HG03108 (cell line): ENCODE measurements around the gene SHISA5.
A peak's percentile ranks its signal among the peaks of the same experiment; 100 is the strongest.
"Not testable (repeated sequence)": the region's sequence is repeated elsewhere in the genome, so short reads cannot be mapped to it uniquely, and the experiment has no call there.

Experiments
- ATAC-seq: cut with Tn5 transposase; IDR thresholded peaks from one replicate; pipeline ENCODE4 v1.9.1; 2021; ENCODE audit warnings: moderate library complexity; ENCODE audit not compliant: unreplicated experiment

Gene SHISA5

GRCh38 chr3:48521635-48522034 lies 17.7 kb upstream of the SHISA5 start:
- ATAC-seq = no peak

GRCh38 chr3:48519277-48519643 lies 15.3 kb upstream of the SHISA5 start:
- ATAC-seq = no peak

DNA sequence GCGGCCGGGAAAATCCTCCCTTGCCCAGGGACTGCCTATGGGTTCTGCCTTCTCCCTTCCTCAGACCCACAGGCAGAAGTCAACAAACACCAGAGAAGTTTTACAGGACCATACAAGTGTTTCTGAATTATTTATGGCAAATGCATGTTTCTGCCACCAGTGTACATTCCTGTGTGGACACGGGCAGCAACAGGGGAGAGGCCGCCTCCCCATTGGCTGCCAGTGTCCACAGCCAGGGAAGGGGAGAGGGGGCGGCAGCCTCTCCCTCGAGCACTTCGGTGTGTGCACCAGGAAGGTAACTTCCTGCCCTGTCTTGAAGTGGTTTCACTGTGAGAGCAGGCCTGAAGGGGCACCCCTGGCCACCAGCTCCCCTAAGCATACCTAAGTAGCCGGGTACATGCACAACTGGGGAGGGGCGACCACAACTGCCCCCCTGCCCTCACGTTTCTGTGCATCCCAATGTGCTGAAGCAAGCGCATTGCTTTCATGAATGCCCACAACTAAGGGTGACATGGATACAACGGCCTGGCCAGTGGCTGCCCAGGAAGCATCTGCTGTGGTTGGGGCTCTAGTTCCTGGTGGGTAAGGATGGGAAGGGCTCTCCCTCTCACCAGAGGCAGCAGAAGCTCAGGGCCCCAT lies 14.8 kb upstream of the SHISA5 start:
- no peak for ATAC-seq

DNA sequence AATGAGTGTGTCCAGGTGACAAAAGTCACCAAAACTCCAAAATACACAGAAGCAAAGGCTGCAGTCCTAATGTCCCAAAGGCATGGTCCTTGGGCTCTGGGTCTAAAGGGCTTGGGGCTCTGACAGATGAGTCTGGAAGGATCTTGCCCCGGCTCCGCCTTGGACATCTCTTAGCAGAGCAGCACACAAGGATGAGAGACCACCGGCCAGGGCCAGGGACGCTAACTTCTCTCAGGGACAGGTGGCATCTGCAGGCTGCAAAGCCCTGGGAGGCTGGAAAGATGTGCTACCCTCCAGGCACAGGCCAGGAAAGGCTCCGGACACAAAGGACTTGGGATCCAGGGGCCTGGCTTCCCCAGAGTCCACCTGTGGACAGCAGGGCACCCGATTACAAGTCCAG lies 14.1 kb upstream of the SHISA5 start:
- ATAC-seq = no peak

DNA sequence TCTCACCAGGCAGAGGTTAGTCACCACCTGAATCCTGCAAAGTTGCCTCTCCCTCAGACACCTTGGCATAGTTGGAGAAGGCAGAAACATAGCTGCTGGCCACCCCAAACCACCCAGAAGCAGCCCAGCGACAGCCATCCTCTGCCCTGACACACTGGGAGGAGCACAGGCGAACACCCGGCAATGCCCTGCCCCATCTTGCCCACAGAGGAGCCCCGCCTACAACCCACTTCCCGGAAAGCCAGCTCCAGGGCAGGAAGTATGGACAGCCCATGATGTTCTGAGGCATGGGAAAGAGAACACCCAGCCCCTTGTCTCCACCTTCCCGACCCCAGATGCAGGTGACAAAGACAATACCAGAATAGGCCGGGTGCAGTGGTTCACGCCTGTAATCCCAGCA lies 12.6 kb upstream of the SHISA5 start:
- no peak for ATAC-seq

- no peak for ATAC-seq
Measured at GRCh38 chr3:48514431-48515227, 10.7 kb upstream of the SHISA5 start.

GRCh38 chr3:48511551-48511950 lies 7.6 kb upstream of the SHISA5 start:
- no peak for ATAC-seq

- ATAC-seq = peak; percentile 66
Measured at GRCh38 chr3:48507256-48508061, 3.5 kb upstream of the SHISA5 start.

GRCh38 chr3:48505968-48506504 lies 2.1 kb upstream of the SHISA5 start:
- no peak for ATAC-seq

DNA sequence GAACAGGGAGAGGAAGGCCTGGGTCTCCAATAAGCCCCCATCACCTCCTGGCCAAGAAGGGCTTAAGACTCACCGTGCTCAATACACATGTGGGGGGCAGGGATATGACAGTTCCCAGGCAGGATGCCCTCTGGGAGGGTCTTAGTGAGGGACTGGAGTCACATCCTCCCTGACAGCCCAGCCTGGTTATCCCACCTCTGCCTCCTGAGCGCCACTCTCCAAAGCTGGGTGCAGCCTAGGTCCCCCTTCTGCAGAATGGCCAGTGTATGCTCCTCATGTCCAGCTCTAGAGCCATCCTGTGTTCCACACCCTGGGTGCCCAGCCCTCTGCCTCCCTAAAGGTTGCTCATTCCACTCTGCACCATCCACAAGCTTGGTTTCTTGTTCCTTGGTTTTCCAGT lies 1.2 kb upstream of the SHISA5 start:
- ATAC-seq = no peak

GRCh38 chr3:48503401-48504050 lies 448 bp downstream of the SHISA5 start:
- ATAC-seq = no peak

DNA sequence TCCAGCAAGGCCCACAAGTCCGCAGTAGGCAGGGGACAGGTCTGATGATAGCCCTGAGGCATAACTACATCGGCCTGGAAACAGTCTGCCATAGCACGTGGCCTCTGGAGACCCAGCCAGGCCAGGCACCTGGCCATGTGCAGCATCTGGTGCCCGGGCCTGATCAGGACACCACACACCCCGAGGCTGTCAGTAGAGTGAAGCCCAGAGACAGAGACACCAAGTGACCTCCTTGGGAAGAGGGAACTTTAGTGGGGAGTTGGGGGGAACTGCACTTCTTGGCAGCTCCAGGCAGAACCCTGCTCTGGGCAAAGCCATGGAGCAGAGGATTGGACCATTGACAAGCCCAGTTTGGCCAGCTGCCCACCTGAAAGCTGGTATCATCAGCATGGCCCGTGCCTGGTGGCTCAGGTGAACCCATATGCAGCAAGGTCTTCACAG lies 1.2 kb downstream of the SHISA5 start:
- ATAC-seq = no peak

GRCh38 chr3:48502121-48502520 lies 1.9 kb downstream of the SHISA5 start:
- no peak for ATAC-seq

DNA sequence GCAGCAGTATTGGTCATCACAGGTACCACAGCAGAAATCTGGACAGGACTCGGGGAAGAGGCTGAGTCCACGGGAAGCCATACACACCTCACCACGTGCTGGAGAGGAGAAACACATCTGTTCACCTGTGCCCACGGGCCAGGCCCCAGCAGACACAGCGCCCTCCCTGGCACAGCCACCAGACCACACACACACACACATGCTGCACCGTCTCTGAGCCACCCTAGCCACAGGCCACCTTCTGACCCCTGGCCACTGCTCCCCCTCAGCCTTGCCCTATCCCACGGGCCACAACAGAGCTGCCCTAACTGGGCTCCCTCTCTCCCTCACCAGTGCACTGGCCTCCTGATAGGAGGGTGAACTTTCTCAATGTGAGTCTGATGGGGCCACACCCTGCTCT lies 2.8 kb downstream of the SHISA5 start:
- no peak for ATAC-seq

DNA sequence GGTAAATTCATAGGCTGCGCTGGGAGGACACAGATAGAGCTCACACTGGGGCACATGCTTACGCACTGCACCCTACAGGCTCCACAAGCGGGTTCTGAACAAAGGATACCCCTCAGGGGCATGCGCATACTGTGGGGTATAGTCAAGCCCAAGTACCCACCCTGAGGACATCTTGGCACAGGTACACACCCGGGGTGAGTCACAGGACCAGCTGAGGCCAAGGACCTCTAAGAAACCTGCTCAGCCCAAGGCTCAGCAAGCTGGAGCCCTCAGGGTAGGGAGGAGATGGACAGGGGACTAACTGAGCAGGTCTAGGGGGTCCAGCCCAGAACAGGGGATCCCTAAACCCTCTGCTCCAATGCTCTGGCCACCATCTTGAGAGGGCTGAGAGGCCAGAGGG lies 3.3 kb downstream of the SHISA5 start:
- no peak for ATAC-seq

DNA sequence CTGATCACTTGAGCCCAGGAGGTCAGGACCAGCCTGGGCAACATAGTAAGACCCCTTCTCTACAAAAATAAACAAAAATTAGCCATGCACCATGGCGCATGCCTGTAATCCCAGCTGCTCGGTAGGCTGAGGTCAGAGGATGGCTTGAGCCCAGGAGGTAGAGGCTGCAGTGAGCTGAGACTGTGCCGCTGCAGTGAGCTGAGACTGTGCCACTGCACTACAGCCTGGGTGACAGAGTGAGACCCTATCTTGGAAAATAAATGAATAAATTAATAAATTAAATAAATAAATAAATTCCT lies 10.8 kb downstream of the SHISA5 start:
- no peak for ATAC-seq

DNA sequence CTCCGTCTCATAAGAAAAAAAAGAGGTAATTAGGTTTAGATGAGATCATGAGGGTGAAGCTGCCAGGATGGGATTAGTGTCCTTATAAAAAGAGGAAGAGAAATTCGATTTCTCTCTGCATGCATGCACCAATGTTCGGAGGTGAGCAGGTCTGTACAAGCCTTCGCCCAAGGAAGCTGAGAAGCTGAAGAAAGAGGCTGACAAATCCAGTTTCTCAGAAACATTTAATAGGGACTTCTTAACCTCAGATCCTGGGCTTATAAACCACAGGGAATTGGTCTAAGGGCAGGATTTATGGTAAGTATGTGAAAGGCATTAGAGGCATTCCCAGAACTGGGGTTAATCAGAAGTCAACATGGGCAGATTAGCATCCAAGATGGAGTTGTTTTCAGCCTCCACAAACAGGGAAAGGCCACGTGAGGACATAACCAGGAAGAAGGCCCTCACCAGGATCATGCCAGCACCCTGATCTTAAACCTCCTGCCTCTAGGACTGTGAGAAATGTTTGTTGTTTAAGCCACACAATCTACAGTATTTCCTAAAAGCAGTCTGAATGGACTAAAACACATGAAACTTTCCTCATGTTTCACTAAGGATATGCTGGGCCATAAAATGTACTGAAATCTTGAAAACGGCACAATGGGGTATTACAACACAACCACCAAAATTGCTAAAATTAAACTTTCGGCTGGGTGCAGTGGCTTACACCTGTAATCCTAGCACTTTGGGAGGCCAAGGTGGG lies 11.3 kb downstream of the SHISA5 start:
- no peak for ATAC-seq

DNA sequence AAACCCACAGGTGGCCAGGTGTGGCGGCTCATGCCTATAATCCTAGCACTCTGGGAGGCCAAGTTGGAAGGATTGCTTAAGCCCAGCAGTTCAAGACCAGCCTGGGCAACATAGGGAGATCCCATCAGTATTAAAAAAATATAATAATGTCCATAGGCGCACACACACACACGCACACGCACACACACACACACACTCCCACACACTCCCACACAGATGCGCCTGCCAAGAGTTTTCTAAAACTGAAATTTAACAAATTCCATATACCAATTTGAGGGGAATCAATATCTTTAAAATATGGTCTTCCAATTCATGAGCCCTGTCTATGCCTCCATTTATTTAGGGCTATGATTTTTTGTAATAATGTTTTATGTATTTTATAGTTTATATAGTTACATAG lies 17.0 kb downstream of the SHISA5 start:
- ATAC-seq = no peak

- ATAC-seq = not testable (repeated sequence)
Measured at GRCh38 chr3:48482822-48483221, 21.2 kb downstream of the SHISA5 start.

GRCh38 chr3:48480891-48481290 lies 23.1 kb downstream of the SHISA5 start:
- not testable (repeated sequence) for ATAC-seq
